ENCODE measurements around the gene PARD3B.

- TF ChIP-seq, protein P1, sequence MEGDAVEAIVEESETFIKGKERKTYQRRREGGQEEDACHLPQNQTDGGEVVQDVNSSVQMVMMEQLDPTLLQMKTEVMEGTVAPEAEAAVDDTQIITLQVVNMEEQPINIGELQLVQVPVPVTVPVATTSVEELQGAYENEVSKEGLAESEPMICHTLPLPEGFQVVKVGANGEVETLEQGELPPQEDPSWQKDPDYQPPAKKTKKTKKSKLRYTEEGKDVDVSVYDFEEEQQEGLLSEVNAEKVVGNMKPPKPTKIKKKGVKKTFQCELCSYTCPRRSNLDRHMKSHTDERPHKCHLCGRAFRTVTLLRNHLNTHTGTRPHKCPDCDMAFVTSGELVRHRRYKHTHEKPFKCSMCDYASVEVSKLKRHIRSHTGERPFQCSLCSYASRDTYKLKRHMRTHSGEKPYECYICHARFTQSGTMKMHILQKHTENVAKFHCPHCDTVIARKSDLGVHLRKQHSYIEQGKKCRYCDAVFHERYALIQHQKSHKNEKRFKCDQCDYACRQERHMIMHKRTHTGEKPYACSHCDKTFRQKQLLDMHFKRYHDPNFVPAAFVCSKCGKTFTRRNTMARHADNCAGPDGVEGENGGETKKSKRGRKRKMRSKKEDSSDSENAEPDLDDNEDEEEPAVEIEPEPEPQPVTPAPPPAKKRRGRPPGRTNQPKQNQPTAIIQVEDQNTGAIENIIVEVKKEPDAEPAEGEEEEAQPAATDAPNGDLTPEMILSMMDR (IDR thresholded peaks at IDR 0.05): no peak
- TF ChIP-seq POLR2A (IDR thresholded peaks at IDR 0.05): no peak
These were observed 1105.2 kb downstream of the PARD3B start for GRCh38 chr2:205650450-205650849.

Measured in prostate gland (tissue), 2 donors.